Aorta (tissue), 5 donors: ENCODE measurements around the gene SLX9. TPM values are rescaled to one million over a fixed set of nuclear protein-coding genes. Genes with fewer than 3 reads are reported as not detected.

ENCODE experiments used
- ATAC-seq: fragments of 200-7000 bp; cut with Tn5 transposase; one replicate; pipeline ENCODE4 v1.9.1; 2022; ENCODE audit warnings: moderate library complexity; ENCODE audit not compliant: low FRiP score
- DNase-seq, 2 donors: peaks; one replicate each; pipeline ENCODE4 v3.0.0-alpha.2; 2020
- H3K27ac ChIP-seq, 2 donors: one replicate each; pipeline ENCODE4 v1.5.1; 2013; ENCODE audit warnings: low read length in 2 of 2, mild to moderate bottlenecking in 2 of 2, moderate library complexity in 2 of 2, control low read depth in 1 of 2, inconsistent platforms in 1 of 2, low read depth in 1 of 2
- H3K27me3 ChIP-seq, 2 donors: one replicate each; pipeline ENCODE4 v1.6.1; 2013; ENCODE audit warnings: control low read depth in 1 of 2, low read length in 1 of 2, mild to moderate bottlenecking in 1 of 2, moderate library complexity in 1 of 2; ENCODE audit not compliant: insufficient read depth in 2 of 2, control insufficient read depth in 1 of 2
- H3K36me3 ChIP-seq, 2 donors: one replicate each; pipeline ENCODE4 v1.6.1; 2013; ENCODE audit warnings: control low read depth in 1 of 2, low read length in 1 of 2, mild to moderate bottlenecking in 1 of 2; ENCODE audit not compliant: insufficient read depth in 2 of 2, control insufficient read depth in 1 of 2
- H3K4me1 ChIP-seq, 2 donors: one replicate each; pipeline ENCODE4 v1.6.1; 2013; ENCODE audit warnings: low read length in 2 of 2, control low read depth in 1 of 2, mild to moderate bottlenecking in 1 of 2, moderate library complexity in 1 of 2; ENCODE audit not compliant: insufficient read depth in 2 of 2, control insufficient read depth in 1 of 2
- H3K4me3 ChIP-seq, 2 donors: one replicate each; pipeline ENCODE4 v1.5.1; 2013; ENCODE audit warnings: low read length in 2 of 2, control low read depth in 1 of 2, mild to moderate bottlenecking in 1 of 2
- H3K9me3 ChIP-seq: one replicate; pipeline ENCODE4 v1.6.1; 2013; ENCODE audit warnings: mild to moderate bottlenecking, low read length; ENCODE audit not compliant: control insufficient read depth
- WGBS, 2 donors: extraction: QIAGEN DNeasy Blood & Tissue Kit; methylation state at CpG; one replicate each; pipeline ENCODE4 v1.1.7; 2013; 5-methylcytosine and 5-hydroxymethylcytosine counted together
- intact Hi-C, 2 donors: fragments of 100-400 bp; cut with DNase I; formaldehyde crosslinking; loops; one replicate each; pipeline versions ENCODE4 v1.14.2 to v1.15.0; 2022
- polyA plus RNA-seq, 2 donors: library from polyadenylated mRNA; stranded (reverse); fragments of 200-250 nt; gene quantifications; one replicate each; pipeline ENCODE4 v1.2.3, GENCODE V29; 2013
- total RNA-seq, 2 donors: library from RNA; stranded (reverse); fragmentation: NEBNext Ultra II Directional; extraction: Animal tissue kit (Norgen Biotek cat#: 25700); gene quantifications; one replicate each; pipeline ENCODE4 v1.2.1, GENCODE V29; 2021
- donor health status: healthy with polysubstance abuse.
- donor health status: Bipolar disorder and iron deficiency.
- donor health status: DM: no; HTN: no; CAD: no.
- donor health status: DM: no; HTN: no; CAD: no.
- donor health status: DM: yes; HTN: yes; CAD: no.

Gene SLX9
- total and polyA plus RNA-seq, 4 donors, result 17.3 to 29.6 (median 20.3) TPM

DNA sequence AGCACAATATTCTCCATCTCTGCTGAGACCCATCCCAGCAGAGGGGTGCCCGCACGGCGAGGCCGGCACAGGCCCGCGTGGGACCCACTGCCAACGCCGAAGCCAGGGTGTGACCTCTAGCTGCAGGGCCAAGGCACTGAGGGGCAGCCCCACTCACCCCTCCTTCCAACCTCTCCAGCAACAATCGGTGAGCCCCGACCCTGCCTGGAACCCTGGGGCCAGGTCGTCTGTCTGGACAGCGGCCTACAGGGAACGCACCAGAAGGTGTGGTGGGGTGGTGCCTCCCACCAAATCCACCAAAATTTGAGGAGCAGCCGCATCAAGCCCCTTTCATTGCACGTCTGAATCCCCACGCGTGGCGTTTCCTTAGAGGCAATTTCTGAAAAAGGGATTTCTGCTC is 71.6 kb downstream of the SLX9 start:
- WGBS, 2 donors, result 95 to 96% methylated on average over 18 of the region's 18 CpGs
- Histone ChIP-seq H3K27ac (no peak overlapping the region), H3K9me3 (no peaks in the 10 kb centered on the region), H3K27me3 (no peaks in the 10 kb centered on the region), H3K36me3 (no peaks in the 10 kb centered on the region), H3K4me1 (no peaks in the 10 kb centered on the region), H3K4me3 (no peak overlapping the region)
- no peak for ATAC-seq
- intact Hi-C loops, result no loop called here
- peak in 1 of 2 donors; percentile 64 for DNase-seq

DNA sequence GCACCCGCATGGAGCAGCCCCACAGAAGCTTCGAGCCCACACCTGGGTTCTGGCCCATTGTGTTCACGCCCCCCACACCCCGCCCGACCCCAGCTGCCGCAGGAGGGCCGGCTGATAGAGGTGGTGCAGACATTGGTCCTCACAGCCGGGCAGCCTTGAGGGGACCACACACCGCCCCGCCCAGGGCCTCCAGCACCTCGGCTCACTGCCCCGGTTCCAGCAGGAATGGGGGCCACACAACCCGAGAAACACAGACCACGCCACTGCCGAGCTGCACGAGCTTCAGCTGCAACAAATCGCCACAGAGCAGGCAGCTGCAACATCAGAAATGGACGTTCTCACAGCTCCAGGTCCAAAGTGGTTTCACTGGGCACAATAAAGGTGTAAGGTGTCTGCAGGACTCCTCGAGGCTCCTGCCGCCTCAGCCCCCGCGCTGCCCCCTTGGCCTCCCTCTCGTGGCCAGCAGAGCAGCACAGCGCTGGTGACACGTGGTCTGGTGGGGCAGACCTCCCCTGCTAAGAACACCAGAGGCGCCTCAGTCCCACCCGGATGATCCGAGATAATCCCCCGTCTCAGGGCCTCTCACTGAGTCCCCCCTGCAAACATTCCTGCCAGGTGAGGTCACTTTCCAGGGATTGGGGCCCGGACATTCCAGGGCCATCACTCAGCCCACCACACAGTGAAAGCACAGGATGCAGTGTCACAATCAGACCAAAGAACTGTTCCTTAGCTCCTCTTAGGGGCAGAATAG is 72.3 kb downstream of the SLX9 start:
- no peaks in the 10 kb centered on the region for H3K9me3 ChIP-seq
- ATAC-seq (peak; percentile 56), DNase-seq (peak; percentile 59 to 90)
- no peak overlapping the region for H3K4me3 ChIP-seq
- no peaks in the 10 kb centered on the region for H3K36me3 ChIP-seq
- H3K27me3 ChIP-seq, result no peaks in the 10 kb centered on the region
- H3K4me1 ChIP-seq, result no peaks in the 10 kb centered on the region
- intact Hi-C loops, result no loop called here
- H3K27ac ChIP-seq, result peak overlapping the region in 1 of 2 donors; percentile 31
- WGBS, 2 donors, result 72 to 73% methylated on average over 30 of the region's 30 CpGs

DNA sequence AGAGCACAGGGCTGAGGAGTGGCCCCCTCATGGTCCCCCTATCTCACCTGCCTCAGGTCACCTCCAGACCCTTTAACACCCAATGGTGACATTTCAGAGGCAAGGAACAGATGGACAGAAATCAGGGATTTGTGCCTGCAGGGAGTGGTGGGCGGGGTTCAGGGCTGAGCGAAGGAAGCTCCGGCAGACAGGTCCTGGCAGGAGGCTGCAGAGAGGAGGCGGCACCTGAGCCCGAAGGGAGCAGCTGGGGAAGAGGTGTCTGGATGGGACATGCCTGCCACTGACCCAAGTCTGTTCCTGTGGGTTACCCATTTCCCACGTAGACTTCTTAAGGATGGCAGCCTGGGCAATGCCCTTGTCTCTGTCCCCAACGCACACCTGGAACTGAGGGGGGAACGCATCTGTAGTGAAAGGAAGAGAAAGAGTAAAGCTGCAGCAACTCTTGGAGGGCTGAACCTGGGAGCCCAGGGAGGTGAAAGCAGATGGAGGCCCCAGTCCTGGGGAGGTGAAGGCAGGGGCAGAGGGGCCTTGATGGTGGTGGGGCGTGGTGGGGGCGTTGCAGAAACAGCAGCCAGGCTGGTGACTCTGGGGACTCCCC is 72.9 kb downstream of the SLX9 start:
- DNase-seq (peak; percentile 42 to 70), ATAC-seq (peak; percentile 20)
- no peaks in the 10 kb centered on the region for H3K36me3 ChIP-seq
- no peaks in the 10 kb centered on the region for H3K9me3 ChIP-seq
- 89% methylated on average over 10 of the region's 10 CpGs for WGBS, 2 donors
- intact Hi-C loops, result no loop called here
- no peak overlapping the region for H3K4me3 ChIP-seq
- H3K4me1 ChIP-seq, result no peaks in the 10 kb centered on the region
- H3K27ac ChIP-seq, result peak overlapping the region in 1 of 2 donors; percentile 31
- no peaks in the 10 kb centered on the region for H3K27me3 ChIP-seq

DNA sequence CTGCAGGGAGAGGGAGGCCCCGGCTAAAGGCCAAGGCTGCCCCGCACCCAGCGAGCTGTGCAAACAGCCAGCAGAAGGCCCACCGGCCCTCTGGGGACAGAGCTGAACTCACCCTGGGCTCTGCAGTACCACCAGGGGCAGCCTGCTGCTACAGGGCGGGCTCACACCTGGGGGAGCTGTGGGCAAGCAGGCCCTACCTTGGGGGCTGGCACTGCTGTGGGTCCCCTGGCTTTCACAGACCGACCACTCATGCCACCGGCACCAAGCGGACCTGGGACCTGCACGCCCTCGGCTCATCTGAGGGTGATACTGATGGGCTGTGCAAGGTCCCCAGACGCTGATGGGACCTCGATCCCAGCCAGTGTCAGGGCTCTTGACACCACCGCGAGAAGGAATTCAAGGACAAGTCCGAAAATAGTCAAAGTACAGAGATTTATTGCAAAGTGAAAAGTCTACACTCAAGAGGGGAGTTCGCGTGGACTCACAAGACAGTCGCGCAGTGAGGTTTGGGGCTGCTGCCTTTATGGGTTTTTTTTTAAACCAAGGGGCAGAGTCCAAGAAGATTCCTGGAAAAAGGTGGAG is 73.5 kb downstream of the SLX9 start:
- no peak overlapping the region for H3K27ac ChIP-seq

DNA sequence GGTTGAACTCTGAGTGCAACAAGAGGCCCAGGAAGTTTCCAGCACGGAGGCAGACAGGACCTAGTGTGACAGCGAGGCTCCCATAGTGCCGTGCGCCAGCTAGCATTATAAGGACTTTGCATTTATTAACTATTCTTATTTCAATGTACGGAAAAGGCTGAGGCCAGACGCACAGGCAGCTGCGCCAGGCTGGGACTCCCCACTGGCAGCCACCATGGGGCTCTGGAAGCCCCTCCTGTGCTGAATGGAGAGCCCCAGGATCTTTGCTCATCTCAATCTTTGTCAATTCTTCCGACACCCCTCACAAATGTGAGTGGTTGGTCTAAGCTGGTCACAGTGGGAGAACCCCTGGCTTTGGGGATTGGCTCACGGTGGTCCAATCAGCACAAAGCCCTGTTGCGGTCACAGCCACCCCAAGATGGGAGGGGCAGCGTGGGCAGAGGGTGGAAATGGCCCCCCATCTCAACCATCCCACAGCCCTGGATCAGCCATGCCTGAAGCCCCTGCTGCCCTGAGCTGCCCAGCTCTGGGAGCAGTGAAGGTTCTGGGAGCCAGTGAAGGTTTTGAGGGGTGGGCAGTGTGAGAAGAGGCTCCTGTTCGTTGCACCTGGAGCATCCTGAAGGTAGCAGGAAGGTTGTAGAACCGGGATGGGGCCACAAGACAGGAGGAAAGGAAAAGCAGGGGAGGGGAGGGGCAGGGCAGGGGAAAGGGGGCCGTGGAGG is 75.1 kb downstream of the SLX9 start:
- Histone ChIP-seq H3K36me3 (no peaks in the 10 kb centered on the region), H3K9me3 (no peaks in the 10 kb centered on the region), H3K4me3 (no peak overlapping the region), H3K27ac (no peak overlapping the region), H3K27me3 (no peaks in the 10 kb centered on the region), H3K4me1 (no peaks in the 10 kb centered on the region)
- intact Hi-C loops, result loop anchor here in 1 of 2 donors (5.0 kb wide), 1 partner anchor 58 kb away; no protein-coding TSS in a partner anchor
- ATAC-seq, result no peak
- peak in 1 of 2 donors; percentile 60 for DNase-seq
- 94 to 95% methylated on average over 13 to 14 of the region's 14 CpGs for WGBS, 2 donors

More for the DNA sequence above, 73.5 kb downstream of the SLX9 start:
- DNase-seq (peak; percentile 45 to 76), ATAC-seq (peak; percentile 36)
- 82 to 85% methylated on average over 19 of the region's 19 CpGs for WGBS, 2 donors
- Histone ChIP-seq H3K4me3 (no peak overlapping the region), H3K36me3 (no peaks in the 10 kb centered on the region), H3K4me1 (no peaks in the 10 kb centered on the region), H3K27me3 (no peaks in the 10 kb centered on the region), H3K9me3 (no peaks in the 10 kb centered on the region)
- intact Hi-C loops, result no loop called here

DNA sequence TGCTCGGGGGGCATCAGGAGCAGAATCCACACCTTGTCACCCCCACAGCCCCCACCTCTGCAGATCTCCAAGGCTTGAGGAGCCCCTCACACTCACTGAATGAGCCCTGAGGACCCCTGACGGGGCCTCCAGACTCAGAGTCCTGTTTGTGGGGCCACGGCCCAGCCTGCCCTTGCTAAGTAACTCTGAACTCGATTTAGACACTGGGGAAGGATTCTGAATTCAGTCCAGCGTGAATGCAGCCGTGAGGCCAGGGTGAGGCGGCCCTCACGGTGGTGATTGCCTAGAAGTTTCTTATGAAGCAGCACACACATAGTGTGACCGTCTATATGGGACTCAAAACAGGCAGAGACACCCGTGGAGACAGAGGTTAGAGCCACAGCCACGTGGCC is 75.6 kb downstream of the SLX9 start:
- H3K27ac ChIP-seq, result no peak overlapping the region
- peak in 1 of 2 donors; percentile 58 for DNase-seq
- no peaks in the 10 kb centered on the region for H3K27me3 ChIP-seq
- H3K9me3 ChIP-seq, result no peaks in the 10 kb centered on the region
- H3K4me3 ChIP-seq, result no peak overlapping the region
- intact Hi-C loops, result loop anchor here in 1 of 2 donors (5.0 kb wide), 1 partner anchor 58 kb away; no protein-coding TSS in a partner anchor
- no peak for ATAC-seq
- H3K4me1 ChIP-seq, result no peaks in the 10 kb centered on the region
- no peaks in the 10 kb centered on the region for H3K36me3 ChIP-seq
- WGBS, 2 donors, result 75 to 78% methylated on average over 11 of the region's 11 CpGs

DNA sequence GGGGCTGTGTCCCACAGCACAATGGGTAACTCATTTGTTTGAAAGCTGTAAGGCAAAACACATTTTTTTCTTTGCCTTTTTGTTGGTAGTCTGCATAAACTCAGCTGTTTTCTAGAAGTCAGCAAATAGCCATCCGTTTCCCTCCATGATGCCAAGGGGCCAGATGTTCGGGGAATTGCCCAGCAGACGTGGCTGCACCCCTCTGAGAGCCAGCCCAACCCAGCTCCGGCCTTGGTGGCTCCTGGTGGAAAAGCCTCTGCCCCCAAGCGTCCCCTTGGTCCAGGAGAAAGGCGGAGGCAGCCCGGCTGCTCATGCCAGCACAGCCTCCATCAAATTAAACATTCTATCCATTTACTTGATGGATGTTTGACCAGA is 76.2 kb downstream of the SLX9 start:
- intact Hi-C loops, result loop anchor here in 1 of 2 donors (5.0 kb wide), 1 partner anchor 59 kb away; no protein-coding TSS in a partner anchor
- peak in 1 of 2 donors; percentile 72 for DNase-seq
- H3K4me3 ChIP-seq, result no peak overlapping the region
- WGBS, 2 donors, result 49 to 61% methylated on average over 7 of the region's 7 CpGs
- no peaks in the 10 kb centered on the region for H3K36me3 ChIP-seq
- H3K4me1 ChIP-seq, result no peaks in the 10 kb centered on the region
- no peak overlapping the region for H3K27ac ChIP-seq
- no peak for ATAC-seq
- H3K9me3 ChIP-seq, result no peaks in the 10 kb centered on the region
- no peaks in the 10 kb centered on the region for H3K27me3 ChIP-seq

DNA sequence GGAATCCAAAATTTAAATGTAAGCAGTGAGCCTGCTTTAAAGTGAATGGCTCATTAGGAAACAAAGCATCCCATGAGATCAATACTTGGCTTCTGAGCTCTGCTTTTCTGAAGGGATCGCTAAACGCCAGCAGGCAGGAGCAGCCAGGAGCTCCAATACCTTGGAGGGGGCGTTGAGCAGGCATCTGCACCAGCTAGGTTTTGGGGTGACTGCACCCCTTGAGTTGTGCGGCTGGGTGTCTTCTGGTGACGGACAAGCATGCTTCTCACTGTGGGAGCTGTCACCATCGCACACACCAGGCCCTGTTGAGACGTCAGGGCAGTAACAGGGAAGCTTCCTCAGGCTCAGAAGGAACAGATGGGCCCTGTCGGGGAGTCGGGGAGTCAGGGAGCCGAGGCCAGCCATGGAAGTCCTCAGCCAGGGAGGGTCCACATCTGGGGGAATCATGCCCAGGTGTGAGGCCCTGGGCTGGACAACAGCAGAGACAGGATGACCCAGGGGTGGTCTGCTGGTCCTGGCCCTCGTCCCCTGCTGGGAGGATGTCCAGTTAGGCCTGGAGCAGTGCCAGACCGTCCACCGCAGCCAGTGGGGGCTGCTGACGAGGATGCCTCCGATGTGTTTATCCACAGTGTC is 76.7 kb downstream of the SLX9 start:
- DNase-seq (peak; percentile 41 to 75), ATAC-seq (no peak)
- no peaks in the 10 kb centered on the region for H3K36me3 ChIP-seq
- WGBS, 2 donors, result 77% methylated on average over 15 of the region's 15 CpGs
- H3K4me1 ChIP-seq, result no peaks in the 10 kb centered on the region
- intact Hi-C loops, result loop anchor here in 1 of 2 donors (5.0 kb wide), 1 partner anchor 59 kb away; no protein-coding TSS in a partner anchor
- H3K9me3 ChIP-seq, result no peaks in the 10 kb centered on the region
- no peak overlapping the region for H3K4me3 ChIP-seq
- H3K27me3 ChIP-seq, result no peaks in the 10 kb centered on the region
- H3K27ac ChIP-seq, result no peak overlapping the region
